ENCODE measurements around the gene SMU1.

SMU1 gene

GRCh38 chr9:33014665-33015014 lies 61.8 kb downstream of the SMU1 start:
- TF ChIP-seq ZC3H10 (CRISPR knock-in tag; IDR thresholded peaks at IDR 0.05): no peak
- TF ChIP-seq CSDC2 (CRISPR knock-in tag; IDR thresholded peaks at IDR 0.05): no peak
- TF ChIP-seq ZNF565 (CRISPR knock-in tag; conservative IDR thresholded peaks at IDR 0.05; ENCODE audit: low read depth): no peak
- TF ChIP-seq TSHZ2 (CRISPR knock-in tag; IDR thresholded peaks at IDR 0.05): no peak
- TF ChIP-seq PATZ1 (CRISPR knock-in tag; IDR thresholded peaks at IDR 0.05; ENCODE audit: borderline replicate concordance): no peak
- TF ChIP-seq BACH2 (CRISPR knock-in tag; IDR thresholded peaks at IDR 0.05; ENCODE audit: borderline replicate concordance): no peak
- no peak for TF ChIP-seq SNAI2 (CRISPR knock-in tag; IDR thresholded peaks at IDR 0.05)
- ATAC-seq: no peak

- no peak for TF ChIP-seq ARNTL (CRISPR knock-in tag; IDR thresholded peaks at IDR 0.05; ENCODE audit: borderline replicate concordance, low read depth)
- no peak for TF ChIP-seq CREB5 (CRISPR knock-in tag; IDR thresholded peaks at IDR 0.05; ENCODE audit: low read depth)
- TF ChIP-seq GLIS3 (CRISPR knock-in tag; IDR thresholded peaks at IDR 0.05): no peak
- TF ChIP-seq TOX (CRISPR knock-in tag; IDR thresholded peaks at IDR 0.05; ENCODE audit: borderline replicate concordance): no peak
- TF ChIP-seq SNAI2 (CRISPR knock-in tag; IDR thresholded peaks at IDR 0.05): no peak
- TF ChIP-seq ZNF70 (CRISPR knock-in tag; IDR thresholded peaks at IDR 0.05): no peak
- no peak for TF ChIP-seq ESRRG (CRISPR knock-in tag; IDR thresholded peaks at IDR 0.05)
- no peak for TF ChIP-seq BACH2 (CRISPR knock-in tag; IDR thresholded peaks at IDR 0.05; ENCODE audit: borderline replicate concordance)
- TF ChIP-seq RARB (CRISPR knock-in tag; IDR thresholded peaks at IDR 0.05): no peak
- no peak for TF ChIP-seq OSR1 (CRISPR knock-in tag; IDR thresholded peaks at IDR 0.05)
- TF ChIP-seq ZFP30 (CRISPR knock-in tag; IDR thresholded peaks at IDR 0.05): no peak
- TF ChIP-seq ZC3H10 (CRISPR knock-in tag; IDR thresholded peaks at IDR 0.05): no peak
- TF ChIP-seq TCF4 (CRISPR knock-in tag; IDR thresholded peaks at IDR 0.05; ENCODE audit: borderline replicate concordance): no peak
- TF ChIP-seq POU6F1 (CRISPR knock-in tag; IDR thresholded peaks at IDR 0.05; ENCODE audit: borderline replicate concordance, low read depth): no peak
- TF ChIP-seq ZFP3 (CRISPR knock-in tag; IDR thresholded peaks at IDR 0.05): no peak
- TF ChIP-seq ZNF8 (CRISPR knock-in tag; IDR thresholded peaks at IDR 0.05): no peak
- no peak for ATAC-seq
Measured at GRCh38 chr9:33013962-33014664, 62.4 kb downstream of the SMU1 start.

GRCh38 chr9:33012328-33013069 lies 64.0 kb downstream of the SMU1 start:
- ATAC-seq: no peak
- TF ChIP-seq SNAI2 (CRISPR knock-in tag; IDR thresholded peaks at IDR 0.05) (no peak), CREB5 (CRISPR knock-in tag; IDR thresholded peaks at IDR 0.05; ENCODE audit: low read depth) (no peak), TCF4 (CRISPR knock-in tag; IDR thresholded peaks at IDR 0.05; ENCODE audit: borderline replicate concordance) (no peak), ZNF8 (CRISPR knock-in tag; IDR thresholded peaks at IDR 0.05) (no peak), GLIS3 (CRISPR knock-in tag; IDR thresholded peaks at IDR 0.05) (no peak), PPARA (CRISPR knock-in tag; IDR thresholded peaks at IDR 0.05; ENCODE audit: borderline replicate concordance) (no peak), TOX (CRISPR knock-in tag; IDR thresholded peaks at IDR 0.05; ENCODE audit: borderline replicate concordance) (no peak), ZFP30 (CRISPR knock-in tag; IDR thresholded peaks at IDR 0.05) (no peak), RARB (CRISPR knock-in tag; IDR thresholded peaks at IDR 0.05) (no peak), CSRNP3 (CRISPR knock-in tag; IDR thresholded peaks at IDR 0.05) (no peak), BACH2 (CRISPR knock-in tag; IDR thresholded peaks at IDR 0.05; ENCODE audit: borderline replicate concordance) (no peak), TSHZ2 (CRISPR knock-in tag; IDR thresholded peaks at IDR 0.05) (no peak), ESRRG (CRISPR knock-in tag; IDR thresholded peaks at IDR 0.05) (no peak), CSDC2 (CRISPR knock-in tag; IDR thresholded peaks at IDR 0.05) (no peak)
